HG03342 (cell line): Measurements from ENCODE around the gene NRXN2.

ENCODE experiments used
- ATAC-seq: cut with Tn5 transposase; IDR thresholded peaks from one replicate; pipeline ENCODE4 v1.9.1; 2021; ENCODE audit warnings: mild to moderate bottlenecking, moderate library complexity; ENCODE audit not compliant: unreplicated experiment

Gene NRXN2

GRCh38 chr11:64609436-64610047, 113.5 kb downstream of the NRXN2 start:
- ATAC-seq = no peak

- no peak for ATAC-seq
These were observed 114.4 kb downstream of the NRXN2 start for GRCh38 chr11:64608636-64609035.

GRCh38 chr11:64608046-64608445, 115.0 kb downstream of the NRXN2 start:
- no peak for ATAC-seq

- ATAC-seq = no peak
These were observed 115.5 kb downstream of the NRXN2 start for GRCh38 chr11:64607381-64607985.

GRCh38 chr11:64606796-64607380, 116.1 kb downstream of the NRXN2 start:
- ATAC-seq = no peak

GRCh38 chr11:64605656-64606585, 117.1 kb downstream of the NRXN2 start:
- ATAC-seq = no peak

- no peak for ATAC-seq
These were observed 117.8 kb downstream of the NRXN2 start for GRCh38 chr11:64605244-64605560.

GRCh38 chr11:64604458-64605243, 118.3 kb downstream of the NRXN2 start:
- ATAC-seq = no peak

- ATAC-seq = no peak
These were observed 119.4 kb downstream of the NRXN2 start for GRCh38 chr11:64603411-64604110.

- no peak for ATAC-seq
These were observed 120.4 kb downstream of the NRXN2 start for GRCh38 chr11:64602466-64603070.

- ATAC-seq = no peak
These were observed 121.2 kb downstream of the NRXN2 start for GRCh38 chr11:64601605-64602465.

- no peak for ATAC-seq
These were observed 122.6 kb downstream of the NRXN2 start for GRCh38 chr11:64600281-64600992.

- ATAC-seq = no peak
These were observed 123.2 kb downstream of the NRXN2 start for GRCh38 chr11:64599698-64600211.

- no peak for ATAC-seq
These were observed 124.0 kb downstream of the NRXN2 start for GRCh38 chr11:64598797-64599697.

- no peak for ATAC-seq
These were observed 124.7 kb downstream of the NRXN2 start for GRCh38 chr11:64598106-64598796.

GRCh38 chr11:64597671-64598101, 125.3 kb downstream of the NRXN2 start:
- no peak for ATAC-seq
